K562 (cell line): ENCODE results near the gene ATP2A1. TPM values are rescaled to one million over a fixed set of nuclear protein-coding genes. Genes with fewer than 3 reads are reported as not detected.

Experiments used
- ATAC-seq: fragments of 200-7000 bp; cut with Tn5 transposase; 3 replicates; pipeline ENCODE4 v1.9.1; 2020; ENCODE audit warnings: moderate library complexity
- BruUV-seq: library from RNA; stranded (reverse); fragments of 400-500 nt; replicated peaks from 2 replicates; lab custom pipeline; 2021; lab: Mats Ljungman, UMichigan
- CTCF ChIA-PET: fragments of 300-600 bp; formaldehyde crosslinking; extraction: SDS; loops from one replicate; lab custom pipeline; 2021; ENCODE audit warnings: low intra/inter-chr PET ratio; lab: Yijun Ruan, JAX
- POLR2A ChIA-PET: fragments of 300-600, 350-650 bp; sonication (Branson Sonifier 250); formaldehyde crosslinking; extraction: SDS; loops from one replicate; lab custom pipeline; 2021; ENCODE audit warnings: antibody characterized with exemption, inconsistent platforms; lab: Yijun Ruan, JAX
- DNase-seq, 4 experiments: peaks; one replicate each; pipeline versions ENCODE4 v3.0.0 to v3.0.0-alpha.2; 2011 to 2018; ENCODE audit warnings: low spot score in 3 of 4, mixed read lengths in 3 of 4; ENCODE audit errors: extremely low read depth in 1 of 4
- FAIRE-seq: peaks from 2 replicates; lab custom pipeline; 2011; peaks lifted over from hg19 to GRCh38; lab: Jason Lieb, UNC
- H2AFZ ChIP-seq: 2 replicates; pipeline ENCODE4 v1.6.0; 2011; ENCODE audit warnings: low read depth, low read length, control low read depth, inconsistent platforms
- H3K27ac ChIP-seq: fragments of 200-600 bp; 3 replicates; pipeline ENCODE4 v1.8.0; 2011; ENCODE audit warnings: low read depth, mild to moderate bottlenecking, control low read depth, inconsistent platforms, low read length, moderate library complexity, mixed read lengths; ENCODE audit errors: extremely low read depth
- H3K27me3 ChIP-seq, 2 experiments: fragments of 300-600 bp in 1 of 2; 2 replicates in 1 of 2; 3 replicates in 1 of 2; pipeline versions ENCODE4 v1.6.0 to v1.8.0; 2011; ENCODE audit warnings: inconsistent platforms in 2 of 2, low read length in 2 of 2, mild to moderate bottlenecking in 1 of 2, mixed read lengths in 1 of 2, moderate library complexity in 1 of 2; ENCODE audit not compliant: control insufficient read depth in 2 of 2, insufficient read depth in 2 of 2
- H3K36me3 ChIP-seq: fragments of 300-600 bp; 3 replicates; pipeline ENCODE4 v1.8.0; 2011; ENCODE audit warnings: mild to moderate bottlenecking, low read length, inconsistent platforms; ENCODE audit not compliant: control insufficient read depth, insufficient read depth
- H3K4me1 ChIP-seq, 2 experiments: fragments of 200-600 bp in 1 of 2; replicated peaks in 1 of 2; 2 replicates in 1 of 2; 3 replicates in 1 of 2; pipeline versions ENCODE4 v1.5.1 to v1.8.0; 2011; ENCODE audit warnings: inconsistent platforms in 2 of 2, low read length in 2 of 2, mild to moderate bottlenecking in 1 of 2, mixed read lengths in 1 of 2, moderate library complexity in 1 of 2; ENCODE audit not compliant: control insufficient read depth in 2 of 2, insufficient read depth in 2 of 2
- H3K4me2 ChIP-seq: 2 replicates; pipeline ENCODE4 v1.6.1; 2011; ENCODE audit warnings: low read length, control low read depth, inconsistent platforms, mixed read lengths; ENCODE audit not compliant: insufficient read depth
- H3K4me3 ChIP-seq: fragments of 200-600 bp; sonication (generic), shearing (Covaris generic); 2 replicates; pipeline ENCODE4 v1.5.1; 2016; ENCODE audit warnings: control low read depth, inconsistent platforms
- H3K79me2 ChIP-seq: fragments of 200-600 bp; 3 replicates; pipeline ENCODE4 v1.8.0; 2011; ENCODE audit warnings: low read length, inconsistent platforms; ENCODE audit not compliant: control insufficient read depth, insufficient read depth
- H3K9ac ChIP-seq, 2 experiments: 2 replicates each; pipeline versions ENCODE4 v1.6.0 to v1.6.1; 2011; ENCODE audit warnings: low read depth in 2 of 2, low read length in 2 of 2, control low read depth in 1 of 2, inconsistent platforms in 1 of 2, mild to moderate bottlenecking in 1 of 2, mixed read lengths in 1 of 2; ENCODE audit not compliant: insufficient read depth in 1 of 2
- H3K9me1 ChIP-seq: one replicate; pipeline ENCODE4 v1.6.0; 2011; ENCODE audit warnings: inconsistent platforms, mild to moderate bottlenecking, low read length, moderate library complexity; ENCODE audit not compliant: control insufficient read depth, insufficient read depth
- H3K9me3 ChIP-seq: replicated peaks from 2 replicates; pipeline ENCODE4 v1.5.1; 2011; ENCODE audit warnings: low read depth, low read length, inconsistent platforms; ENCODE audit not compliant: control insufficient read depth, insufficient read depth
- H4K20me1 ChIP-seq: replicated peaks from 2 replicates; pipeline ENCODE4 v1.6.1; 2011; ENCODE audit warnings: low read length, inconsistent platforms, mixed read lengths; ENCODE audit not compliant: control insufficient read depth, insufficient read depth
- CAMTA2 ChIP-seq: fragments of 250-450 bp; sonication (Bioruptor Pico); conservative IDR thresholded peaks from 2 replicates; pipeline ENCODE4 v1.5.1; 2022
- CSDE1 ChIP-seq, 2 experiments: fragments of 450-650 bp; IDR thresholded peaks; 2 replicates each; pipeline ENCODE4 v1.6.1; 2016; ENCODE audit warnings: mild to moderate bottlenecking in 1 of 2
- ESRRB ChIP-seq: fragments of 250-450 bp; sonication (Bioruptor Pico); IDR thresholded peaks from 2 replicates; pipeline ENCODE4 v1.5.0; 2020; ENCODE audit warnings: mild to moderate bottlenecking, moderate library complexity, borderline replicate concordance
- GABPB1 ChIP-seq: sonication (generic); formaldehyde crosslinking; IDR thresholded peaks from 2 replicates; pipeline ENCODE4 v1.8.0; 2022; ENCODE audit warnings: mild to moderate bottlenecking, missing genetic modification reagents
- HLTF ChIP-seq: fragments of 450-650 bp; IDR thresholded peaks from 2 replicates; pipeline ENCODE4 v1.6.1; 2016
- KDM4B ChIP-seq, 2 experiments: fragments of 450-650 bp in 1 of 2; sonication (generic) in 1 of 2; IDR thresholded peaks; 2 replicates each; pipeline ENCODE4 v1.6.1; 2016 to 2017; ENCODE audit warnings: borderline replicate concordance in 2 of 2, antibody characterized with exemption in 1 of 2, low read depth in 1 of 2, mild to moderate bottlenecking in 1 of 2
- MXI1 ChIP-seq: IDR thresholded peaks from 2 replicates; pipeline ENCODE4 v1.6.1; 2011; ENCODE audit warnings: low read depth, mild to moderate bottlenecking, improper control_type of control experiment, low read length
- PRPF4 ChIP-seq: fragments of 200-400 bp; formaldehyde crosslinking; IDR thresholded peaks from one replicate; pipeline ENCODE4 v1.6.1; 2017; ENCODE audit warnings: low read length, low read depth, mild to moderate bottlenecking; ENCODE audit not compliant: insufficient read depth, poor library complexity, severe bottlenecking
- THRAP3 ChIP-seq: fragments of 450-650 bp; IDR thresholded peaks from 2 replicates; pipeline ENCODE4 v1.6.1; 2016; ENCODE audit warnings: mild to moderate bottlenecking, inconsistent platforms, borderline replicate concordance
- ZFX ChIP-seq: sonication (generic); formaldehyde crosslinking; IDR thresholded peaks from 2 replicates; pipeline ENCODE4 v1.8.0; 2022; ENCODE audit warnings: mild to moderate bottlenecking, missing genetic modification reagents, moderate library complexity
- ZNF12 ChIP-seq: sonication (generic); formaldehyde crosslinking; IDR thresholded peaks from 2 replicates; pipeline ENCODE4 v1.4.0; 2020; ENCODE audit warnings: mild to moderate bottlenecking, missing genetic modification reagents
- ZNF551 ChIP-seq: fragments of 250-450 bp; sonication (Bioruptor Pico); IDR thresholded peaks from 2 replicates; pipeline ENCODE4 v1.5.0; 2021; ENCODE audit warnings: mild to moderate bottlenecking, moderate library complexity
- whole genome bisulfite sequencing: fragments of 100-300 bp; shearing (Covaris generic); methylation state at CpG from one replicate; pipeline ENCODE4 v1.1.6; 2016; ENCODE audit warnings: low coverage, mixed read lengths; ENCODE audit not compliant: insufficient coverage; ENCODE audit errors: missing lambda C conversion rate; 5-methylcytosine and 5-hydroxymethylcytosine counted together
- in situ Hi-C: fragments of 300-500 bp; cut with MboI; formaldehyde crosslinking; loops from 4 replicates; pipeline ENCODE4 v1.15.0; 2018; ENCODE audit warnings: inconsistent platforms, mixed read lengths
- intact Hi-C: fragments of 100-400 bp; cut with micrococcal nuclease; formaldehyde crosslinking; loops from 2 replicates; pipeline ENCODE4 v1.14.2; 2022
- polyA plus RNA-seq, 8 experiments: library from polyadenylated mRNA; depleted of rRNA in 4 of 8; stranded (reverse) in 5 of 8; unstranded in 3 of 8; fragments of >200 nt; fragmentation: Nextera tagmentation in 2 of 8; fragmentation: Illumina TruSeq in 1 of 8; extraction: Ambion mirVana in 2 of 8; extraction: Trizol in 1 of 8; gene quantifications; 2 replicates each; pipeline versions ENCODE4 v1.2.1 to v1.2.3, GENCODE V29; 2011 to 2014; ENCODE audit warnings: inconsistent platforms in 1 of 8, missing spikeins in 1 of 8
- total RNA-seq, 7 experiments: library from RNA; depleted of rRNA in 6 of 7; stranded (reverse); fragments of >200 nt in 6 of 7; fragmentation: Illumina TruSeq in 2 of 7; extraction: Trizol in 2 of 7; gene quantifications; 2 replicates each; pipeline versions ENCODE4 v1.2.1 to v1.2.3, GENCODE V29; 2011 to 2021; ENCODE audit warnings: low replicate concordance in 1 of 7
- TF ChIP-seq, protein P1 (sequence below): fragments of 250-450 bp; sonication (Bioruptor Pico); IDR thresholded peaks from 2 replicates; pipeline ENCODE4 v1.5.0; 2020; ENCODE audit warnings: mild to moderate bottlenecking, borderline replicate concordance
- TF ChIP-seq, protein P2 (sequence below): fragments of 450-650 bp; IDR thresholded peaks from 2 replicates; pipeline ENCODE4 v1.7.0; 2016; ENCODE audit warnings: borderline replicate concordance
- TF ChIP-seq, protein P3 (sequence below): fragments of 250-450 bp; sonication (Bioruptor Pico); IDR thresholded peaks from 2 replicates; pipeline ENCODE4 v1.5.0; 2021; ENCODE audit warnings: mild to moderate bottlenecking, moderate library complexity

Gene ATP2A1
- total and polyA plus RNA-seq, 9 of the 15 experiments (the other 6 are each of a cell fraction or from before 2014, with no cell fraction given), result 0.25 to 2.6 (median 0.65) TPM

DNA sequence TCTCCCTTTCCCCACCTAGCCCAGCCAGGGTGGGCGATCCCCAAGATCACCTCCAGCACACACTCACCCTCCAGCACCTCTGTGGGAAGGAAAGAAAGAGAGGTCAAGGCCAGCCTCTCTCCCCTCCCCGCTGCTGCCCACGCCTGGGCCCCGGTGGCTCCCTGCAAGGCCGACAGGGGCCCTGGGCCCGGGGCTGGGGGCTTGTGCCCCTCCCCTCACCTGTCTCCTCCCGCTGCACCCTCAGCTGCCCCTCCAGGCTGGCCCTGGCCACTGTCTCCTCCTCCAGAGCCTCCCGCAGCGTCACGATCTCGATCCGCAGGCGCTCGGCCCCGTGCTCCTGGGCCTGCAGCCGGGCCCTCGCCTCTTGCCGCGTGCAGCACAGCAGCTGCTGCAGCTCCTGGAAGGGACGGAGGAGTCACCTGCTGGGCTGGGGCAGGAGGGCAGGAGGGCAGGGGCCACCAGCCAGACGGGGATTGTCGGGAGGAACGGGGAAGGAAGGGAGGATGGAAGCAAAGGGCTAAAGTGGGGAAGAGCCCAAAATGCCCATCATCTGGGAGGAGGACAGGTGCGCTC is 27.6 kb downstream of the ATP2A1 start:
- no peak overlapping the region for H3K4me3 ChIP-seq
- in situ Hi-C loops (no loop called here), intact Hi-C loops (no loop called here)
- no peaks in the 10 kb centered on the region for H3K27me3 ChIP-seq
- peaks cover 0 to 30% of the 10 kb centered on the region in 2 experiments; a peak in 2 of 5 replicates for H3K4me1 ChIP-seq
- H3K36me3 ChIP-seq, result no peaks in the 10 kb centered on the region
- BruUV-seq, result no TSS peak
- WGBS, result 52% methylated on average over 16 of the region's 24 CpGs
- ChIA-PET CTCF (no interaction called here), POLR2A (interaction anchor here (0.7 kb wide), 1 partner anchor 9 kb away, joined by 3 read pairs; no protein-coding TSS in a partner anchor)
- ATAC-seq (no peak; the same call in 2 of the 3 replicates), DNase-seq (peak in 1 of 4 experiments; percentile 7), FAIRE-seq (no peak)
- H3K9me1 ChIP-seq, result peaks cover 4% of the 10 kb centered on the region
- H4K20me1 ChIP-seq, result no peaks in the 10 kb centered on the region
- no peak overlapping the region; a peak in 1 of 4 replicates for H3K9ac ChIP-seq
- no peaks in the 10 kb centered on the region for H3K79me2 ChIP-seq
- H3K27ac ChIP-seq, result no peak overlapping the region
- no peak overlapping the region for H3K4me2 ChIP-seq
- H3K9me3 ChIP-seq, result no peaks in the 10 kb centered on the region
- no peak overlapping the region for H2AFZ ChIP-seq
- TF ChIP-seq, protein P1, sequence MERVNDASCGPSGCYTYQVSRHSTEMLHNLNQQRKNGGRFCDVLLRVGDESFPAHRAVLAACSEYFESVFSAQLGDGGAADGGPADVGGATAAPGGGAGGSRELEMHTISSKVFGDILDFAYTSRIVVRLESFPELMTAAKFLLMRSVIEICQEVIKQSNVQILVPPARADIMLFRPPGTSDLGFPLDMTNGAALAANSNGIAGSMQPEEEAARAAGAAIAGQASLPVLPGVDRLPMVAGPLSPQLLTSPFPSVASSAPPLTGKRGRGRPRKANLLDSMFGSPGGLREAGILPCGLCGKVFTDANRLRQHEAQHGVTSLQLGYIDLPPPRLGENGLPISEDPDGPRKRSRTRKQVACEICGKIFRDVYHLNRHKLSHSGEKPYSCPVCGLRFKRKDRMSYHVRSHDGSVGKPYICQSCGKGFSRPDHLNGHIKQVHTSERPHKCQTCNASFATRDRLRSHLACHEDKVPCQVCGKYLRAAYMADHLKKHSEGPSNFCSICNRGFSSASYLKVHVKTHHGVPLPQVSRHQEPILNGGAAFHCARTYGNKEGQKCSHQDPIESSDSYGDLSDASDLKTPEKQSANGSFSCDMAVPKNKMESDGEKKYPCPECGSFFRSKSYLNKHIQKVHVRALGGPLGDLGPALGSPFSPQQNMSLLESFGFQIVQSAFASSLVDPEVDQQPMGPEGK (CRISPR knock-in tag), result no peak
- TF ChIP-seq, protein P2, sequence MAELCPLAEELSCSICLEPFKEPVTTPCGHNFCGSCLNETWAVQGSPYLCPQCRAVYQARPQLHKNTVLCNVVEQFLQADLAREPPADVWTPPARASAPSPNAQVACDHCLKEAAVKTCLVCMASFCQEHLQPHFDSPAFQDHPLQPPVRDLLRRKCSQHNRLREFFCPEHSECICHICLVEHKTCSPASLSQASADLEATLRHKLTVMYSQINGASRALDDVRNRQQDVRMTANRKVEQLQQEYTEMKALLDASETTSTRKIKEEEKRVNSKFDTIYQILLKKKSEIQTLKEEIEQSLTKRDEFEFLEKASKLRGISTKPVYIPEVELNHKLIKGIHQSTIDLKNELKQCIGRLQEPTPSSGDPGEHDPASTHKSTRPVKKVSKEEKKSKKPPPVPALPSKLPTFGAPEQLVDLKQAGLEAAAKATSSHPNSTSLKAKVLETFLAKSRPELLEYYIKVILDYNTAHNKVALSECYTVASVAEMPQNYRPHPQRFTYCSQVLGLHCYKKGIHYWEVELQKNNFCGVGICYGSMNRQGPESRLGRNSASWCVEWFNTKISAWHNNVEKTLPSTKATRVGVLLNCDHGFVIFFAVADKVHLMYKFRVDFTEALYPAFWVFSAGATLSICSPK, result no peak
- TF ChIP-seq ZFX (CRISPR knock-in tag) (no peak), CAMTA2 (CRISPR knock-in tag) (no peak), GABPB1 (CRISPR knock-in tag) (no peak), ZNF12 (CRISPR knock-in tag) (no peak), THRAP3 (no peak), MXI1 (no peak), PRPF4 (no peak), ZNF551 (CRISPR knock-in tag) (no peak), CSDE1 (IDR thresholded peaks at IDR 0.05) (no peak), HLTF (no peak), KDM4B (IDR thresholded peaks at IDR 0.05; ENCODE audit: borderline replicate concordance in 2 of 2, low read depth in 1 of 2) (no peak), ESRRB (CRISPR knock-in tag) (no peak)
- TF ChIP-seq, protein P3, sequence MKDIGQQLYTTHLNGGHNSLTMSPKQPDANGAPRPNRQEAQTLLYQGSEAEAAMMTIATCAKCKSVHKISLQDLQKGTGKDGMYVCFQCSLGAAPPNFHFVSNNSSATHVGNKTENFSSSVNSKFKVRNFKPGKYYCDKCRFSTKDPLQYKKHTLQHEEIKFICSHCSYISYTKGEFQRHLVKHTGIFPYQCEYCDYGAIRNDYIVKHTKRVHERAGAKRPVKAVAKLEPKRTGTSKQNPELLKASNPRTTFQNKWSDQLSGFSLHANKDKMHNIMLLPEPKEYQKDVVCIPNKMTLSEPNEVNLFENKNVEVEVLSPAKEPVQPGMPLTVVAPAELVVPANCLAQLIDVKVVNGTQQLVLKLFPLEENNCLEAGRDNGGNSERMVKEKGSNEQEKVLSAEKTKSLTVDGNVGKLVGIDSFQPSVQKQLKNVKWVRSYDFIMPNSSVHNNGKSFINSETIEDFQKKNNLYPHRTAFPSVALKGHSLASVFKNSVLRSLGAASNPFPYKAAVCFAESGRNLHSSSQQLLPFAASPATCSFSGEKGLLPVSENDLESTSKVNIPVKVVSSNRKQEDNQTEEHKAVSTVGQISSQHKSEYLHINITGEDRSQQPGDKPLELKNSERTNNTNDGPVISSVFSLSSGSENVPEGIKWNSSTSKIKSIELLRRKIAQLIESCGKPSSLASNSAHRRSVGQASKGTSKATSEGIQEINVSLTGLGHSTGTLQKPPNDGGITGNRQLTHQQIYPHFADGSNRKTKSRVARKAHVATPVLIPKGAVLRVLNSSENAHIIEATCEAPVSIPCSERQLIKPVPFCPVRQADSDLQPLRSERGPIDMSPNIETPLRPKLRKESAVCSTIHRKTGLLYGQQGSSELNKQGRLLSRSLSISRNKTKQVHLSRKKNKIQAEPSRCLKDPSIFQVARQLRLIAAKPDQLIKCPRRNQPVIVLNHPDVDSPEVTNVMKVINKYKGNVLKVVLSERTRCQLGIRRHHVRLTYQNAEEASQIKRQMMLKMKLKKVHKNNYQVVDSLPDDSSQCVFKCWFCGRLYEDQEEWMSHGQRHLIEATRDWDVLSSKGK (CRISPR knock-in tag), result no peak
